ENCODE data around the gene TFF1. TPM values are rescaled to one million over a fixed set of nuclear protein-coding genes. Genes with fewer than 3 reads are reported as not detected.

The TFF1 gene
- total RNA-seq, 2 donors from 2014 or later, result not detected

- intact Hi-C loops (cut with DNase I), result no loop called here
- no peak for ATAC-seq
- no peak for DNase-seq
Measured at GRCh38 chr21:42369821-42370220, 3.5 kb upstream of the TFF1 start.

- ATAC-seq (no peak), DNase-seq (no peak)
- intact Hi-C loops (cut with DNase I), result no loop called here
Measured at GRCh38 chr21:42367367-42368165, 1.2 kb upstream of the TFF1 start.

GRCh38 chr21:42365770-42366169, 565 bp downstream of the TFF1 start:
- intact Hi-C loops (cut with DNase I), result no loop called here
- DNase-seq (no peak), ATAC-seq (no peak)

- ATAC-seq (no peak), DNase-seq (no peak)
- intact Hi-C loops (cut with DNase I), result no loop called here
Measured at GRCh38 chr21:42364304-42364865, 1.9 kb downstream of the TFF1 start.

- intact Hi-C loops (cut with DNase I), result no loop called here
- ATAC-seq (no peak), DNase-seq (no peak)
Measured at GRCh38 chr21:42363312-42363711, 3.0 kb downstream of the TFF1 start.

GRCh38 chr21:42362700-42363099, 3.6 kb downstream of the TFF1 start:
- DNase-seq, result no peak
- intact Hi-C loops (cut with DNase I), result no loop called here
- no peak for ATAC-seq

GRCh38 chr21:42362198-42362597, 4.1 kb downstream of the TFF1 start:
- ATAC-seq, result no peak
- intact Hi-C loops (cut with DNase I), result no loop called here
- no peak for DNase-seq

- ATAC-seq (no peak), DNase-seq (no peak)
- intact Hi-C loops (cut with DNase I), result no loop called here
Measured at GRCh38 chr21:42361286-42361685, 5.0 kb downstream of the TFF1 start.

- intact Hi-C loops (cut with DNase I), result no loop called here
Measured at GRCh38 chr21:42360317-42360716, 6.0 kb downstream of the TFF1 start.

GRCh38 chr21:42358937-42359336, 7.4 kb downstream of the TFF1 start:
- ATAC-seq (no peak), DNase-seq (no peak)
- intact Hi-C loops (cut with DNase I), result no loop called here

More at GRCh38 chr21:42360317-42360716, 6.0 kb downstream of the TFF1 start:
- ATAC-seq (no peak), DNase-seq (no peak)

- intact Hi-C loops (cut with DNase I), result no loop called here
- DNase-seq, result no peak
- ATAC-seq, result no peak
Measured at GRCh38 chr21:42358261-42358660, 8.1 kb downstream of the TFF1 start.

GRCh38 chr21:42357307-42357706, 9.0 kb downstream of the TFF1 start:
- ATAC-seq (no peak), DNase-seq (no peak)
- intact Hi-C loops (cut with DNase I), result no loop called here

GRCh38 chr21:42356650-42357049, 9.7 kb downstream of the TFF1 start:
- ATAC-seq (no peak), DNase-seq (no peak)
- intact Hi-C loops (cut with DNase I), result no loop called here

GRCh38 chr21:42356046-42356445, 10.3 kb downstream of the TFF1 start:
- intact Hi-C loops (cut with DNase I), result no loop called here
- no peak for DNase-seq
- no peak for ATAC-seq

GRCh38 chr21:42353623-42354022, 12.7 kb downstream of the TFF1 start:
- intact Hi-C loops (cut with DNase I), result no loop called here
- no peak for ATAC-seq
- no peak for DNase-seq

- DNase-seq (no peak), ATAC-seq (no peak)
- intact Hi-C loops (cut with DNase I), result no loop called here
Measured at GRCh38 chr21:42352441-42353095, 13.8 kb downstream of the TFF1 start.

GRCh38 chr21:42351626-42352440, 14.5 kb downstream of the TFF1 start:
- intact Hi-C loops (cut with DNase I), result no loop called here
- DNase-seq (no peak), ATAC-seq (no peak)

- intact Hi-C loops (cut with DNase I), result no loop called here
- DNase-seq (no peak), ATAC-seq (no peak)
Measured at GRCh38 chr21:42350927-42351426, 15.4 kb downstream of the TFF1 start, which contains the start of gene TFF2. TFF2 (minus strand) TSS chr21:42350994; CDS start chr21:42350957, 37 bp downstream.

- DNase-seq (no peak), ATAC-seq (no peak)
- intact Hi-C loops (cut with DNase I), result no loop called here
Measured at GRCh38 chr21:42350318-42350910, 15.9 kb downstream of the TFF1 start.
